H1 (cell line): ENCODE data around the gene FASTKD3. TPM values are rescaled to one million over a fixed set of nuclear protein-coding genes. Genes with fewer than 3 reads are reported as not detected.

Experiments
- MAFK ChIP-seq: IDR thresholded peaks from 2 replicates; pipeline ENCODE4 v1.6.1; 2012; ENCODE audit warnings: low read depth, mild to moderate bottlenecking, improper control_type of control experiment, low read length
- SAP30 ChIP-seq: fragments of 300-600 bp; sonication (generic); IDR thresholded peaks from 2 replicates; pipeline ENCODE4 v1.7.1; 2012; ENCODE audit warnings: low read length, moderate library complexity, mild to moderate bottlenecking, inconsistent platforms; ENCODE audit not compliant: insufficient read depth, insufficient replicate concordance
- polyA plus RNA-seq, 7 experiments: library from polyadenylated mRNA; depleted of rRNA in 3 of 7; stranded (reverse) in 5 of 7; unstranded in 2 of 7; fragments of >200 nt in 5 of 7; fragments of 200-250 nt in 2 of 7; gene quantifications; 1 replicate in 5 of 7; 2 replicates in 1 of 7; 4 replicates in 1 of 7; pipeline versions ENCODE4 v1.2.1 to v1.2.3, GENCODE V29; 2011 to 2013; ENCODE audit warnings: missing spikeins in 2 of 7, mixed read lengths in 2 of 7
- total RNA-seq: library from RNA; stranded (reverse); fragmentation: NEBNext Ultra II Directional; extraction: Animal tissue kit (Norgen Biotek cat#: 25700); gene quantifications from 2 replicates; pipeline ENCODE4 v1.2.1, GENCODE V29; 2021

FASTKD3 gene
- total and polyA plus RNA-seq, 2 of the 8 experiments (the other 6 are each of a cell fraction or from before 2014, with no cell fraction given) = 5.6 to 7.6 TPM

DNA sequence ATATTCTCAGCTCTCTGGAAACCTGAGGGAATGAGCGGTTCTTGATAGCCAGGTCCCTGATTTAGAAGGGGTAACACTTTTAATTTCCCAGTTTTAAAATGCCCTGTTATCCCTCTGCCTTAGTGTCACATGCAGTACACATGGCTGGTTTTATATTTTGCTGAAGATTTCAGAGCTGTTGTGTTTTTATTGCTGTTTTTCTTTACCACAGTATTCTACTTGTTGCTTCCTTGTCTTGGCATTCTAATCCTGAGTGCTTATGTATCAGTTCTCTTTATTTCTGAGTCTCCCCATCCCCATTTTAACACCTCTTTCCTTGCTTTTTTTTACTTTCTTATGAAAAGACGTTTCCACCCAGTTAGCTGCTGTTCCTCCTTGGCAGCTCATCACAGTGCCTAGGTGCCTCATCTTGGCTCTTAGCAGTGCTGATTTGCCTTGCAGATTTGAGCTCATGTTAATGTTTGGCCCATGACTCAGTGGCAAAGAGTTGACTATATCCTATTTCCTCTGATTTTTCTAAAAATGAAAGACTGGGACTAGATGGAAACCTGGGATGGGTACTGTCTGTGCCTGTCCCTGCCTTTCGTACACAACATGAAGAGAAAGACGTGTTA lies 3.8 kb upstream of the FASTKD3 start (continued):
- TF ChIP-seq SAP30 (no peak), MAFK (no peak)
